ENCODE results near the gene NAP1L4. TPM values are rescaled to one million over a fixed set of nuclear protein-coding genes. Genes with fewer than 3 reads are reported as not detected.

The NAP1L4 gene
- total RNA-seq, 2 donors from 2014 or later: 45.9 to 57.7 TPM

DNA sequence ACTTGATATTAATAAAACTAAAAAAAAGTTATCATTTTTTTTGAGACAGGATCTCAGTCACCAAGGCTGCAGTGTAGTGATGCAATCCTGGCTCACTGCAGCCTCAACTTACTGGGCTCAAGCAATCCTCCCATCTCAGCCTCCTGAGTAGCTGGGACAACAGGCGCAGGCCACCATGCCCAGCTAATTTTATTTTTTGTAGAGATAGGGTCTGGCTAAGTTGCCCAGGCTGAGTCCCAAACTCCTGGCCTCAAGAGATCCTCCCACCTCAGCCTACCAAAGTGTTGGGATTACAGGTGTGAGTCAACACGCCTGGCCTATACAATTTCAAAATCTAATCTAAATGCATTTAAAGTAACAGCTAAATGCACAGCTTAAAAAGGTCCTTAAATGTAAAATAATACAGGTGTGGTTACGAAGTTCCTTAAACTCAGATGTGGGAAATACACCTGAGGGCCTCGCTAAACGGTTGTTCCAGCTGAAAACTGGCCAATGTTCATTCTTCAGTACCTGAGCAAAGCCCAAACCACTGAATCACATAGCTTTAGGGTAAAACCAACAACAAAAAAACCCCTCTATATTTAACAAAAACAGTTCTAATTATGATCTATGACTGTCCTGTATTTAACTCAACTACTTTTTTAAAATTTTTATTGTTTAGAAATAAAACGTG is 11.8 kb downstream of the NAP1L4 start:
- ATAC-seq: no peak
- H3K9me3 ChIP-seq: no peaks in the 10 kb centered on the region
- no peak for TF ChIP-seq CTCF (IDR thresholded peaks at IDR 0.05)
- no peak for TF ChIP-seq POLR2A (IDR thresholded peaks at IDR 0.05)
- no peaks in the 10 kb centered on the region for H3K27me3 ChIP-seq
- WGBS, 2 donors: 79 to 88% methylated on average over 6 of the region's 6 CpGs
- H3K27ac ChIP-seq: no peak overlapping the region
- peaks cover 0 to 14% of the 10 kb centered on the region in 2 donors for H3K36me3 ChIP-seq (replicated peaks in 1 of 2; ENCODE audit: insufficient read depth in 1 of 2, low read depth in 2 of 2)
- intact Hi-C loops (cut with DNase I): no loop called here
- no peak for DNase-seq
- peaks cover 12% of the 10 kb centered on the region for H3K4me1 ChIP-seq
- no peak overlapping the region for H3K4me3 ChIP-seq

- TF ChIP-seq POLR2A (IDR thresholded peaks at IDR 0.05): no peak
- TF ChIP-seq CTCF (IDR thresholded peaks at IDR 0.05): no peak
- ATAC-seq (no peak), DNase-seq (no peak)
- WGBS, 2 donors: 33 to 35% methylated on average over 7 of the region's 7 CpGs
- intact Hi-C loops (cut with DNase I): no loop called here
- Histone ChIP-seq H3K36me3 (replicated peaks in 1 of 2; ENCODE audit: insufficient read depth in 1 of 2, low read depth in 2 of 2) (peaks cover 0 to 29% of the 10 kb centered on the region in 2 donors), H3K4me3 (no peak overlapping the region), H3K4me1 (peaks cover 5% of the 10 kb centered on the region), H3K27me3 (no peaks in the 10 kb centered on the region), H3K27ac (no peak overlapping the region), H3K9me3 (no peaks in the 10 kb centered on the region)
Observed at GRCh38 chr11:2977113-2977512, 15.0 kb downstream of the NAP1L4 start.

DNA sequence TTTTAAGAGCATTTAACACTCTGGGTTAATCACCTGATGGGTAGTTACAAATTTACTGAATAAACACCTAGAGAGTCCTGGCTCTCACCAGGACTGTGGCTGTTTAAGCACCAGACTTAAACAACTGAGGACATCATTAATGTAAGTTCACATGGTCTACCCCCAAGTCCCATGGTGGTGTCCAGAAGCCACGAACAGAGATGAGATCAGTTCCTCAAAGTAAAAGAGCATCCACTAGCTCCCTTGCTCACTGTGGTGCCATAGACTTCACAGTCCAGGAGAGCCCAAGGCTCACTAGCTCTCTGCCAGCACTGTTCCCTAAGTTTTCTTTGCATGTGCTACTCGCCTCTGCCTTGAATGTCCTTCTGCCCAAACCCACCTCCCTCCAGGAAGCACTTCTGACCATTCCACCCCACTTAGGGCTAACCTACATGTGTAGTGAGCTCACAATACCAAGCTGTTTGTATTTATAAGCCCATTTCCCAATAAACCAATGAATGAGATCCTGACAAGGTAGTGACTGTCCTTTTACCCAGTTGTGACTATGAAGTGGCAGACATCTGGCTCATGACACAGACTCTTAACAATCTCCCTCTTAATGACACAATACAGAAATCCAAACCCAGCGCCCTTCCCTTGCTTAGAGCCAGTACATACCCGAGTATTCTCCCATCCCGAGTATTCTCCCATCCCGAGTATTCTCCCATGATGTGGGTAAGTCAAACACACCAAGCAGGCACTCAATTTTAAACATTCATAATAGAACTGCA is 15.7 kb downstream of the NAP1L4 start:
- peaks cover 0 to 31% of the 10 kb centered on the region in 2 donors for H3K36me3 ChIP-seq (replicated peaks in 1 of 2; ENCODE audit: insufficient read depth in 1 of 2, low read depth in 2 of 2)
- H3K4me3 ChIP-seq: no peak overlapping the region
- no peak for DNase-seq
- TF ChIP-seq CTCF (IDR thresholded peaks at IDR 0.05): no peak
- TF ChIP-seq POLR2A (IDR thresholded peaks at IDR 0.05): no peak
- no peaks in the 10 kb centered on the region for H3K27me3 ChIP-seq
- no peaks in the 10 kb centered on the region for H3K9me3 ChIP-seq
- intact Hi-C loops (cut with DNase I): no loop called here
- ATAC-seq: no peak
- H3K27ac ChIP-seq: no peak overlapping the region
- WGBS, 2 donors: 77 to 84% methylated on average over 6 of the region's 6 CpGs
- no peaks in the 10 kb centered on the region for H3K4me1 ChIP-seq

- Histone ChIP-seq H3K27me3 (no peaks in the 10 kb centered on the region), H3K36me3 (replicated peaks in 1 of 2; ENCODE audit: insufficient read depth in 1 of 2, low read depth in 2 of 2) (peaks cover 0 to 37% of the 10 kb centered on the region in 2 donors), H3K4me1 (no peaks in the 10 kb centered on the region), H3K9me3 (no peaks in the 10 kb centered on the region), H3K4me3 (no peak overlapping the region), H3K27ac (no peak overlapping the region)
- TF ChIP-seq CTCF (IDR thresholded peaks at IDR 0.05): peak in 6 of 7 experiments; percentile 8 to 54 (median 40)
- no peak for TF ChIP-seq POLR2A (IDR thresholded peaks at IDR 0.05)
- intact Hi-C loops (cut with DNase I): no loop called here
- 88 to 95% methylated on average over 4 of the region's 4 CpGs for WGBS, 2 donors
- ATAC-seq (no peak), DNase-seq (peak in 3 of 4 donors; percentile 36 to 47 (median 38))
Observed at GRCh38 chr11:2975594-2975993, 16.5 kb downstream of the NAP1L4 start.
